HL-60 (cell line): ENCODE results near the gene ABCC4.

Source experiments
- CTCF ChIP-seq: IDR thresholded peaks from one replicate; pipeline ENCODE4 v1.5.1; 2011; ENCODE audit warnings: low read length, control low read depth, inconsistent platforms; ENCODE audit not compliant: insufficient read depth
- GABPA ChIP-seq: IDR thresholded peaks from 2 replicates; pipeline ENCODE4 v1.6.1; 2012; ENCODE audit warnings: low read depth
- POLR2AphosphoS5 ChIP-seq: IDR thresholded peaks from 2 replicates; pipeline ENCODE4 v1.6.1; 2012; ENCODE audit warnings: low read depth
- REST ChIP-seq: IDR thresholded peaks from 2 replicates; pipeline ENCODE4 v1.6.1; 2012; ENCODE audit warnings: low read depth; ENCODE audit not compliant: insufficient replicate concordance
- SPI1 ChIP-seq: IDR thresholded peaks from 2 replicates; pipeline ENCODE4 v1.6.1; 2012; ENCODE audit warnings: low read depth, mild to moderate bottlenecking, borderline replicate concordance

GRCh38 chr13:95254339-95254738 lies 46.9 kb downstream of the ABCC4 start:
- TF ChIP-seq CTCF (no peak), REST (no peak), POLR2AphosphoS5 (no peak), GABPA (no peak), SPI1 (no peak)
